ENCODE data around the gene FBLN5. TPM values are rescaled to one million over a fixed set of nuclear protein-coding genes. Genes with fewer than 3 reads are reported as not detected.
"Not testable (repeated sequence)": the region's sequence is repeated elsewhere in the genome, so short reads cannot be mapped to it uniquely, and the experiment has no call there.

FBLN5 gene
- total RNA-seq, 4 donors from 2014 or later = 19.6 to 36.8 (median 27.3) TPM

- no peak for DNase-seq
- H3K4me1 ChIP-seq = peaks cover 0 to 3% of the 10 kb centered on the region in 2 donors
- no peaks in the 10 kb centered on the region for H3K36me3 ChIP-seq
- intact Hi-C loops (cut with DNase I; ENCODE audit: low total_unique reads) (no loop called here), in situ Hi-C loops (cut with MboI; ENCODE audit: low sequenced_read_pairs in 4 of 4) (no loop called here)
- no peak overlapping the region for H3K27ac ChIP-seq
- ATAC-seq = no peak
- H3K4me3 ChIP-seq = no peak overlapping the region
- no peaks in the 10 kb centered on the region for H3K27me3 ChIP-seq
- no peaks in the 10 kb centered on the region for H3K9me3 ChIP-seq
- TF ChIP-seq POLR2A (IDR thresholded peaks at IDR 0.05) = no peak
- TF ChIP-seq CTCF (IDR thresholded peaks at IDR 0.05 in 4 of 5, conservative IDR thresholded peaks at IDR 0.05 in 1 of 5) = no peak
Measured at GRCh38 chr14:91851563-91851962, 95.9 kb downstream of the FBLN5 start.

- Histone ChIP-seq H3K36me3 (no peaks in the 10 kb centered on the region), H3K27ac (no peak overlapping the region), H3K4me3 (no peak overlapping the region), H3K9me3 (no peaks in the 10 kb centered on the region), H3K4me1 (no peaks in the 10 kb centered on the region), H3K27me3 (peaks cover 0 to 3% (median 0%) of the 10 kb centered on the region in 3 donors)
- TF ChIP-seq POLR2A (IDR thresholded peaks at IDR 0.05) = no peak
- no peak for TF ChIP-seq CTCF (IDR thresholded peaks at IDR 0.05 in 4 of 5, conservative IDR thresholded peaks at IDR 0.05 in 1 of 5)
- intact Hi-C loops (cut with DNase I; ENCODE audit: low total_unique reads) = no loop called here
- no peak for DNase-seq
- no peak for ATAC-seq
- in situ Hi-C loops (cut with MboI; ENCODE audit: low sequenced_read_pairs in 4 of 4) = no loop called here
Measured at GRCh38 chr14:91848504-91849001, 98.9 kb downstream of the FBLN5 start.

GRCh38 chr14:91847693-91848092 lies 99.8 kb downstream of the FBLN5 start:
- Histone ChIP-seq H3K4me1 (no peaks in the 10 kb centered on the region), H3K27ac (no peak overlapping the region), H3K27me3 (peaks cover 0 to 3% (median 0%) of the 10 kb centered on the region in 3 donors), H3K36me3 (no peaks in the 10 kb centered on the region), H3K4me3 (no peak overlapping the region), H3K9me3 (no peaks in the 10 kb centered on the region)
- no peak for TF ChIP-seq POLR2A (IDR thresholded peaks at IDR 0.05)
- TF ChIP-seq CTCF (IDR thresholded peaks at IDR 0.05 in 4 of 5, conservative IDR thresholded peaks at IDR 0.05 in 1 of 5) = no peak
- DNase-seq (no peak), ATAC-seq (no peak)
- in situ Hi-C loops (cut with MboI; ENCODE audit: low sequenced_read_pairs in 4 of 4) (no loop called here), intact Hi-C loops (cut with DNase I; ENCODE audit: low total_unique reads) (no loop called here)

- Histone ChIP-seq H3K36me3 (no peaks in the 10 kb centered on the region), H3K4me1 (no peaks in the 10 kb centered on the region), H3K27me3 (peaks cover 0 to 3% (median 0%) of the 10 kb centered on the region in 3 donors), H3K27ac (no peak overlapping the region), H3K9me3 (no peaks in the 10 kb centered on the region), H3K4me3 (no peak overlapping the region)
- in situ Hi-C loops (cut with MboI; ENCODE audit: low sequenced_read_pairs in 4 of 4) = no loop called here
- DNase-seq (no peak), ATAC-seq (no peak)
- TF ChIP-seq POLR2A (IDR thresholded peaks at IDR 0.05) (no peak), CTCF (IDR thresholded peaks at IDR 0.05 in 4 of 5, conservative IDR thresholded peaks at IDR 0.05 in 1 of 5) (no peak)
- intact Hi-C loops (cut with DNase I; ENCODE audit: low total_unique reads) = no loop called here
Measured at GRCh38 chr14:91845652-91846051, 101.8 kb downstream of the FBLN5 start.

- in situ Hi-C loops (cut with MboI; ENCODE audit: low sequenced_read_pairs in 4 of 4); DNase-seq; H3K27ac ChIP-seq; H3K36me3 ChIP-seq; H3K4me3 ChIP-seq; intact Hi-C loops (cut with DNase I; ENCODE audit: low total_unique reads); H3K9me3 ChIP-seq; ATAC-seq; H3K4me1 ChIP-seq; H3K27me3 ChIP-seq: not testable (repeated sequence)
Measured at GRCh38 chr14:91845056-91845455, 102.4 kb downstream of the FBLN5 start.
